Astrocyte (in vitro differentiated cells and primary cell): ENCODE measurements around the gene CDS2.

Experiments
- EZH2 ChIP-seq: IDR thresholded peaks from 2 replicates; pipeline ENCODE4 v1.6.1; 2012; ENCODE audit warnings: mild to moderate bottlenecking, low read length, inconsistent platforms; ENCODE audit not compliant: insufficient read depth
- TF ChIP-seq, protein P1 (sequence below): IDR thresholded peaks from 2 replicates; pipeline ENCODE4 v1.5.1; 2011; ENCODE audit warnings: low read depth, mild to moderate bottlenecking, inconsistent platforms, low read length, moderate library complexity; ENCODE audit not compliant: insufficient read depth

DNA sequence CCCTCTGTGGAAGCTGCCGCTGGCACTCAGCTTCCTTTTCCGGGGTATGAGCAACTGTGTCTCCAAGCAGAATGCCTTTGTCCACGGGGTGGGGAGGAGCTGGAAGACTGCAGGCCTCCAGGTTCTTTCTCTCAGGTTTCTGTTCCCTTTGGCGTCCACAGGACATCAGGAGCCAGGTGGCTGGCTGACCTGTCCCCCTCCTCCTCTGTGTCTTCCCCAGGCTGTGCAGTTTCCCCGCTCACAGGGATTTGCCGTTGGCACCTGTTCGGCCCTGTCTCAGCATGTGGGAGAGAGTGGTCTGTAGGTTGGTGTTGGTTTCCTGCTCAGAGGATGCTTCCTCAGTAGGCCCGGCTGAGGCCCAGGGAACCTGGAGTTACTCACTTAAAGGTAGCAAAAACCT lies 43.5 kb downstream of the CDS2 start:
- TF ChIP-seq, protein P1, sequence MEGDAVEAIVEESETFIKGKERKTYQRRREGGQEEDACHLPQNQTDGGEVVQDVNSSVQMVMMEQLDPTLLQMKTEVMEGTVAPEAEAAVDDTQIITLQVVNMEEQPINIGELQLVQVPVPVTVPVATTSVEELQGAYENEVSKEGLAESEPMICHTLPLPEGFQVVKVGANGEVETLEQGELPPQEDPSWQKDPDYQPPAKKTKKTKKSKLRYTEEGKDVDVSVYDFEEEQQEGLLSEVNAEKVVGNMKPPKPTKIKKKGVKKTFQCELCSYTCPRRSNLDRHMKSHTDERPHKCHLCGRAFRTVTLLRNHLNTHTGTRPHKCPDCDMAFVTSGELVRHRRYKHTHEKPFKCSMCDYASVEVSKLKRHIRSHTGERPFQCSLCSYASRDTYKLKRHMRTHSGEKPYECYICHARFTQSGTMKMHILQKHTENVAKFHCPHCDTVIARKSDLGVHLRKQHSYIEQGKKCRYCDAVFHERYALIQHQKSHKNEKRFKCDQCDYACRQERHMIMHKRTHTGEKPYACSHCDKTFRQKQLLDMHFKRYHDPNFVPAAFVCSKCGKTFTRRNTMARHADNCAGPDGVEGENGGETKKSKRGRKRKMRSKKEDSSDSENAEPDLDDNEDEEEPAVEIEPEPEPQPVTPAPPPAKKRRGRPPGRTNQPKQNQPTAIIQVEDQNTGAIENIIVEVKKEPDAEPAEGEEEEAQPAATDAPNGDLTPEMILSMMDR: no peak
- TF ChIP-seq EZH2: no peak
